ENCODE results near the gene ZNF470.

DNA sequence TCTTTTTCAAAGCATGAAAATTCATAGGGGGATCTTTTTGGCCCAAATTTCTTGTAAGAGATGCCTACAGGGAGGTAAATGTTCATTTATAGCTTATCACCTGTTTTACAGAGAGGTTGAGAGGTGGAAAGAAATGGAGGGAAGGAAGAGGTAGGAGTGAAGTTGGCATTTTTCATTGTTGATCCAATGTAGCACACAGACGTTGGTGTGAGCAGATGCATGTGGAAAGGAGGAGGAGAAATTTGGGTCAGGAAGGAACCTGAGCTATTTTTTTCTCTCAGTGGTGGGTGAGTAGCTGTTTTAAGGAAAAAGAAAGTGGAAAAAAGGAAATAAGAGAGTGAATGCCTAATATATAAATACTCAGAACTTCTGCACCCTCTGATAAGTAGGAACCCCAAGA is 65.8 kb downstream of the ZNF470 start:
- TF ChIP-seq CTCF (IDR thresholded peaks at IDR 0.05) (no peak), POLR2A (IDR thresholded peaks at IDR 0.05) (no peak), EP300 (IDR thresholded peaks at IDR 0.05) (no peak)
